ENCODE results near the gene DNAJB12. TPM values are rescaled to one million over a fixed set of nuclear protein-coding genes. Genes with fewer than 3 reads are reported as not detected.

The DNAJB12 gene
- total RNA-seq, 1 donor from 2014 or later: 32.1 TPM

DNA sequence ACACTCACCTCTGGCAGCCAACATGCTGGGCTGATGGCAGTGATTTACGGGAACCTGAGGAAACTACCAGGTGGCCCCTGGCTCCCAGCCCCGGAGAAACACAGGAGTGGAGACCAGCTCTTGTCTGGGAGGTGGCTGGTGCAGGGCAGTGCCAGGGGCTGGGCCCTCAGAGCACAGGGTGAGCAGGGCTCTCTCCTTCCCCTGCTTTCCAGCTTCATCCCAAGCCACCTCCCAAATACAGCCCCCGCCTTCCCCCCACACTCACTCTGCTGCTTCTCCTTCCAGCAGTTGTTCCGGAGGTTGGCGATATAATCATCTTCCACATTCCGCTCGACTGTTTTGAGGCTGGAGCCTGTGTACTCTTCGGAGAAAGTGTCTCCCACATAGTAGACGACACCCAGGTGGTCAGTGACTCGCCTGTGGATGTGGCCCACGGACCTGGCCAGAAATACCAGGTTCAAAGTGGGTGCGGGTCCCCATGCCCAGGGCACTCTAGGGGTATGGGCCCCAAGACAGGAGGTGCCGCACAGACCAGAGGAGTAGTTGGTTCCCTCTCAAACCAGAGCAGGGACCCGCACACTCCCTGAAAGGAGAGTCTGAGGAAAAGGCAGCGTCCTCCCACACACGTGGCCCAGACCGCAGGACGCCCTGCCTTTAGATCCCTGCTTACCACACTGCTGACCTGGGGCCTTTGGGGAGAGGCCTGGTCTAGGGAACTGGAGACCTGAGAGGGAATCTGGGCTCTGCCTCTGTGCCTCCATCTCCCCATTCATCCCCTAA lies 18.3 kb downstream of the DNAJB12 start:
- peaks cover 14% of the 10 kb centered on the region for H3K36me3 Mint-ChIP-seq
- no peaks in the 10 kb centered on the region for H3K27me3 Mint-ChIP-seq (ENCODE audit: low read depth)

DNA sequence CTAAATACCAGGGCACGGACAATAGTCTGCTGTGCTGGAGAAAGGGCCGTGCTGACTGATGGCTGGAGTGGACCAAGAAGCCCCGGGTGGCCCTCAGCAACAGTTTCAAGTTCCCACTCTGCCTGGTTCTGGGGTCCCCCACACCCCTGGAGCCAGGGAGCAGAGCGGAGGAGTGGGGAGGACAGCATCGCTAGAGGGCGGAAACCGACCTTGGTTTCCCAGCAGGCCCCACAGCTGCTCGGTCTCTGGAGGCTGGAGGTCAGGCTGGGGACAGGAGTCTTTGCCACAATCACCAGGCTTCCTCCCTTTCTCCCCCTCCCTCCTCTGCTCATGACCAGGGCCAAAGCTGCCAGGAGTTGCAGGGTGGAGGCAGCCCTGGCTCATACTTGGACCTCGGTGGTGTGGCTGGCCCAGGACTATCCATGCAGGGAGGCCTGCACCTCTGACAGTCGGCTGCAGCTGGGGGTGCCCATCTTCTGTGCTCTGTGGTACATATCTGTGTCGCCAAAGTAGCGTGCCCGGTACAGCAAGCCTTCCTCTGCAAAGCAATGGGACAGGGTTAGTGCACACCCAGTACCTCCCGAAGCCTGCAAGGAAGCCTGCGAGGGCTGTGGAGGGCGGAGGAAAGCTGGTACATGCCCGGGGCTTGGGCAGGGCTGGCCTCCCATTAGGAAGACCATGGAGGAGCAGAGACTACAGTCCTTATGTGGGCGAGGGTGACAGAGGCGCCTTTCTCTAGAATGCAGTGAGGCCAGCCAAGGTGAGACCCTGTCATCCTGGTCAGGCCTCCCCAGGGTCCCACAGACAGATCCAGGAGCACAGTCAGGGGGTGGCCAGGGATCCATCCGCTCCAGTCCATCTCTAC lies 19.1 kb downstream of the DNAJB12 start:
- no peaks in the 10 kb centered on the region for H3K9me3 Mint-ChIP-seq
- peaks cover 45% of the 10 kb centered on the region for H3K4me1 Mint-ChIP-seq
- no peak for TF ChIP-seq CTCF (IDR thresholded peaks at IDR 0.05; ENCODE audit: unreplicated experiment)
- no peak overlapping the region for H3K4me3 Mint-ChIP-seq
- H3K36me3 Mint-ChIP-seq: peaks cover 10% of the 10 kb centered on the region
- peak overlapping the region; percentile 16 for H3K27ac Mint-ChIP-seq
- DNase-seq (ENCODE audit: low spot score in 2 of 2, unreplicated experiment in 2 of 2): no peak
- no peaks in the 10 kb centered on the region for H3K27me3 Mint-ChIP-seq (ENCODE audit: low read depth)

More for the DNA sequence above, 18.3 kb downstream of the DNAJB12 start:
- H3K27ac Mint-ChIP-seq: peak overlapping the region; percentile 20
- H3K4me3 Mint-ChIP-seq: no peak overlapping the region
- no peaks in the 10 kb centered on the region for H3K9me3 Mint-ChIP-seq
- TF ChIP-seq CTCF (IDR thresholded peaks at IDR 0.05; ENCODE audit: unreplicated experiment): no peak
- H3K4me1 Mint-ChIP-seq: peaks cover 39% of the 10 kb centered on the region
- DNase-seq (ENCODE audit: low spot score in 2 of 2, unreplicated experiment in 2 of 2): no peak

DNA sequence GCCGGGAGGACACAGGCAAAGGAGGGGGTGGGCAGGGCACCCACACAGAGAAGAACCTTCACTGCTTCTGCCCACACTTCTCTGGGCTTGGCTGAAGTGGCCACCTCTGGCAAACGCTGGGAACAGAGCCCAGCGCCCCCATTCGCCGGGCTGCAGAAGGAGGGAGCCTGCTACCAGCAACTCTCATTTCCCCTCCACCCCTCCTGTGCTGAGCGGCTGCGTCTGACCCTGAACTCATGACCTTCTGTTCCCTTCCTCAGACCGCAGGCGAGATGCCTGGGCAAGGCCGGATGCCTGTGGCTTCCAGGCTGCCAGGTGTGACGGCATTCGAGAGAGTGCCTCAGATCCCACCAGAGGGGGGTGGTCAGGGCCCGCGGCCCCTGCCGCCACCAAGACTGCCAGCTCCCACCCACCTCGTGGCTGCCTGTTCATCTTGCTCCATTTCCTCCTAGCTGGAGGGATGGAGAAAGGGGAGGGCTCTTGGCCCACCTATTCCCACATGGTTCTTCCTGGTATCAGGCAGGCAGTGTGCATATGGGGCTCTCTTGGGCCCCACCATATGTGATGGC lies 19.8 kb downstream of the DNAJB12 start:
- peak overlapping the region; percentile 93 for H3K27ac Mint-ChIP-seq

GRCh38 chr10:72334196-72334824 lies 20.4 kb downstream of the DNAJB12 start:
- H3K4me1 Mint-ChIP-seq: peaks cover 51% of the 10 kb centered on the region

More for the DNA sequence above, 19.8 kb downstream of the DNAJB12 start:
- Mint-ChIP-seq H3K36me3 (peaks cover 10% of the 10 kb centered on the region), H3K27me3 (ENCODE audit: low read depth) (no peaks in the 10 kb centered on the region), H3K4me1 (peaks cover 49% of the 10 kb centered on the region), H3K4me3 (no peak overlapping the region), H3K9me3 (no peaks in the 10 kb centered on the region)
- no peak for TF ChIP-seq CTCF (IDR thresholded peaks at IDR 0.05; ENCODE audit: unreplicated experiment)
- no peak for DNase-seq (ENCODE audit: low spot score in 2 of 2, unreplicated experiment in 2 of 2)

More at GRCh38 chr10:72334196-72334824, 20.4 kb downstream of the DNAJB12 start:
- Mint-ChIP-seq H3K27ac (peak overlapping the region; percentile 93), H3K9me3 (no peaks in the 10 kb centered on the region), H3K4me3 (no peak overlapping the region), H3K27me3 (ENCODE audit: low read depth) (no peaks in the 10 kb centered on the region), H3K36me3 (peaks cover 10% of the 10 kb centered on the region)
- DNase-seq (ENCODE audit: low spot score in 2 of 2, unreplicated experiment in 2 of 2): peak; percentile 46 to 67
- TF ChIP-seq CTCF (IDR thresholded peaks at IDR 0.05; ENCODE audit: unreplicated experiment): no peak

All from mesothelial cell of epicardium (in vitro differentiated cells).